Thoracic aorta (tissue), 2 donors: ENCODE measurements around the gene PLK5. TPM values are rescaled to one million over a fixed set of nuclear protein-coding genes. Genes with fewer than 3 reads are reported as not detected.

Source experiments
- ATAC-seq: fragments of 150-250 bp; one replicate; pipeline ENCODE4 v1.8.0; 2017; ENCODE audit warnings: low read depth; ENCODE audit not compliant: insufficient number of reproducible peaks, low FRiP score
- DNase-seq: peaks from one replicate; pipeline ENCODE4 v3.0.0-alpha.2; 2020; ENCODE audit warnings: low spot score
- H3K27ac ChIP-seq, 2 donors: fragments of 200-600 bp; sonication (generic); 1 replicate in 1 of 2; 2 replicates in 1 of 2; pipeline ENCODE4 v1.5.1; 2016; ENCODE audit warnings: mild to moderate bottlenecking in 2 of 2, moderate library complexity in 2 of 2
- H3K27me3 ChIP-seq: fragments of 200-600 bp; sonication (generic); replicated peaks from 2 replicates; pipeline ENCODE4 v1.6.0; 2016; ENCODE audit warnings: mild to moderate bottlenecking; ENCODE audit not compliant: insufficient read depth
- H3K36me3 ChIP-seq: fragments of 200-600 bp; sonication (generic); one replicate; pipeline ENCODE4 v1.5.1; 2016
- H3K4me1 ChIP-seq, 2 donors: fragments of 200-600 bp; sonication (generic); 1 replicate in 1 of 2; 2 replicates in 1 of 2; pipeline versions ENCODE4 v1.5.1 to v1.6.0; 2016; ENCODE audit warnings: low read depth in 2 of 2, mild to moderate bottlenecking in 1 of 2; ENCODE audit not compliant: control insufficient read depth in 1 of 2
- H3K4me3 ChIP-seq: fragments of 200-600 bp; sonication (generic); 2 replicates; pipeline ENCODE4 v1.5.1; 2016; ENCODE audit warnings: mild to moderate bottlenecking
- H3K9me3 ChIP-seq: fragments of 200-600 bp; sonication (generic); 2 replicates; pipeline ENCODE4 v1.5.1; 2016
- CTCF ChIP-seq: fragments of 200-600 bp; sonication (generic); IDR thresholded peaks from one replicate; pipeline ENCODE4 v1.5.1; 2019; ENCODE audit warnings: antibody characterized with exemption
- total RNA-seq, 2 donors: library from RNA; depleted of rRNA; stranded (reverse); fragments of >200 nt; gene quantifications; one replicate each; pipeline versions ENCODE4 v1.1.0 to v1.2.3, GENCODE V29; 2016

The PLK5 gene
- total RNA-seq, 2 donors from 2014 or later, result not detected

DNA sequence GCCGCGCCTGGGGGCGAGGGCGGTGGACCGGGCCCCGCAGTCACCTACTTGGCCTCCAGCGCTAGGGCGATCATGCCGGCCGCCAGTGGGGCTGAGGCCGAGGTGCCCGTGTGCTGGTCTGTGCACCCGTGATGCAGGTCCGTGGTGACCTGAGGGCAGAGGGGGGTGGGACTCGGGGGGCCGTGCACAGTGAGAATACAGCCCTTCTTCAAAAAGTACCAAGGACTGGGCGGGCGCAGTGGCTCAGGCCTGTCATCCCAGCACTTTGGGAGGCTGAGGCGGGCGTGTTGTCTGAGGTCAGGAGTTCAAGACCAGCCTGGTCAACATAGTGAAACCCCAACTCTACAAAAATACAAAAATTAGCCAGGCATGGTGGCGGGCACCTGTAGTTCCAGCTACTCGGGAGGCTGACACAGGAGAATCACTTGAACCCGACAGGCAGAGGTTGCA is 39.9 kb upstream of the PLK5 start:
- H3K4me3 ChIP-seq, result no peak overlapping the region
- DNase-seq (no peak), ATAC-seq (no peak)

GRCh38 chr19:1486720-1487575 is 36.9 kb upstream of the PLK5 start:
- H3K4me1 ChIP-seq, result peaks cover 6 to 17% of the 10 kb centered on the region in 2 donors
- TF ChIP-seq CTCF, result no peak
- no peak overlapping the region for H3K4me3 ChIP-seq
- ATAC-seq (no peak), DNase-seq (no peak)
- H3K27ac ChIP-seq, result no peak overlapping the region
- no peaks in the 10 kb centered on the region for H3K36me3 ChIP-seq
- no peaks in the 10 kb centered on the region for H3K9me3 ChIP-seq
- H3K27me3 ChIP-seq, result no peaks in the 10 kb centered on the region

More for the DNA sequence above, 39.9 kb upstream of the PLK5 start:
- Histone ChIP-seq H3K27me3 (no peaks in the 10 kb centered on the region), H3K36me3 (no peaks in the 10 kb centered on the region), H3K4me1 (peaks cover 0 to 5% of the 10 kb centered on the region in 2 donors), H3K9me3 (no peaks in the 10 kb centered on the region), H3K27ac (no peak overlapping the region)
- TF ChIP-seq CTCF, result no peak

GRCh38 chr19:1487576-1488281 is 36.1 kb upstream of the PLK5 start:
- Histone ChIP-seq H3K27ac (no peak overlapping the region), H3K36me3 (no peaks in the 10 kb centered on the region), H3K4me3 (no peak overlapping the region), H3K27me3 (no peaks in the 10 kb centered on the region), H3K9me3 (no peaks in the 10 kb centered on the region), H3K4me1 (peaks cover 6 to 17% of the 10 kb centered on the region in 2 donors)
- no peak for TF ChIP-seq CTCF
- ATAC-seq, result no peak
- DNase-seq, result no peak

DNA sequence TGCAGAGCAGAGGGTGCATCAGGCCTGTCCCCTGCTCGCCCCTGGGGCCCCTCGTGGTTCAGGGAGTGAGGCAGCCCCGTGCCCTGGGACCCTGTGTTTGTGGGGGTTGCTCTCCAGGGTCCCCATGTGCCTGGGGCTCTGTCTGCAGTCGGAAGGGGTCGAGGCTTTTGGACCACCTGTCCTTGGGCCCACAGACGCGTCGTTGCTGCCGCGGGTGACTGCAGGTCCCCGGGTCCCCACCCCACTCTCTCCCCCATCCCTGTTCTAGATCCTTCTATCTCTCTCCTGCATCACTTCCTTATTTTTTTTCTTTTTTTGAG is 35.6 kb upstream of the PLK5 start:
- TF ChIP-seq CTCF, result no peak
- Histone ChIP-seq H3K4me1 (peaks cover 6 to 17% of the 10 kb centered on the region in 2 donors), H3K27me3 (no peaks in the 10 kb centered on the region), H3K9me3 (no peaks in the 10 kb centered on the region), H3K4me3 (no peak overlapping the region), H3K36me3 (no peaks in the 10 kb centered on the region), H3K27ac (no peak overlapping the region)
- DNase-seq (no peak), ATAC-seq (no peak)

DNA sequence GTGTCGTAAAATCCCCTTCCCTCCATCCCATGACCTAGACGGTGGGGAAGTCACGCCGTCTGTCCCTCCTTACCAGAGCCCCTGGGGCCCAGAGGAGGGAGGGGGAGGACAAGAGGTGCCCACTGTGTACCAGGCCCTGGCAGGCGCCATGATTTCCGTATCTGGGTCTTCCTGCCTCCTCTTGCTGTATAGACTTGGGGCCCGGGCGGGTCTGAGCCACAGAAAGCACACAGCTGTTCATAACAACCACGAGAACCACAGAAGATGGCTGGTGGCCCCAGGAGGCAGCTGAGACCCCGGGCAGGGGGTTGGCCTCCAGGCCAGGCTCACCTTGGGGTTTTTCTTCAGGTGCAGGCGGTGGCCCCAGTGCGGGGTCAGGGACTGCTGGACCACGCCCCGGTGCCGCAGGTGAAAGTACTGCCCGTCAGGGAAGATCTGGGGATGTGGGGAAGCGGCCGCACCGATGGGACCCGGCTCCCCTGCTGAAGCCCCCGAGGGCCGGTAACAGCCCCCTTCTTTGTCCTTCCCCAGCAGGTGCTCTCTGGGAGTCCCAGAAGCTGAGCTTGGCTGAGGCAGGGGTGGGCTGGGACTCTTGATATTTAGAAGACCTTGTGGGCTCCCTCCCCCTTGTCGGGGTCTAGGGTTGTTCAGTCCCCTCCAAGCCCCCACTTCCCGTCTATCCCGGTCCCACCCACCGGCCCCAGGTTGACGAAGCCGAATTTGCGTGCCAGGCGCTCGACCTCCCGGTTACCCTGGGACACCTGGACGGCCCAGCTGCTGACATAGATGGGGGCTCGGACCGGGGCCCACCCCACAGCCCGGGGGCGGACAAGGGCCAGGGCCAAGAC is 34.2 kb upstream of the PLK5 start:
- no peaks in the 10 kb centered on the region for H3K9me3 ChIP-seq
- no peak for DNase-seq
- peaks cover 6 to 17% of the 10 kb centered on the region in 2 donors for H3K4me1 ChIP-seq
- H3K36me3 ChIP-seq, result no peaks in the 10 kb centered on the region
- no peaks in the 10 kb centered on the region for H3K27me3 ChIP-seq
- H3K4me3 ChIP-seq, result peak overlapping the region; percentile 88
- TF ChIP-seq CTCF, result no peak
- no peak for ATAC-seq
- peak overlapping the region in 1 of 2 donors; percentile 40 for H3K27ac ChIP-seq
